GM23248 (cell line): Measurements from ENCODE around the gene PTPRN2. TPM values are rescaled to one million over a fixed set of nuclear protein-coding genes. Genes with fewer than 3 reads are reported as not detected.

ENCODE experiments used
- DNase-seq: peaks from one replicate; pipeline ENCODE4 v3.0.0-alpha.2; 2015
- H2AFZ ChIP-seq: fragments of 200-600 bp; sonication (generic); 2 replicates; pipeline ENCODE4 v1.6.1; 2016; ENCODE audit warnings: antibody characterized with exemption
- H3F3A ChIP-seq: fragments of 200-600 bp; sonication (generic); 2 replicates; pipeline ENCODE4 v1.6.1; 2016; ENCODE audit warnings: mild to moderate bottlenecking, antibody characterized with exemption, mixed run types; ENCODE audit not compliant: insufficient read depth
- H3K27ac ChIP-seq: fragments of 200-600 bp; sonication (generic); 2 replicates; pipeline ENCODE4 v1.5.1; 2016; ENCODE audit warnings: mild to moderate bottlenecking
- H3K27me3 ChIP-seq: fragments of 200-600 bp; sonication (generic); replicated peaks from 2 replicates; pipeline ENCODE4 v1.6.1; 2016; ENCODE audit warnings: mild to moderate bottlenecking; ENCODE audit not compliant: insufficient read depth
- H3K36me3 ChIP-seq: fragments of 200-600 bp; sonication (generic); 2 replicates; pipeline ENCODE4 v1.6.1; 2016; ENCODE audit warnings: low read depth, mild to moderate bottlenecking
- H3K4me1 ChIP-seq: fragments of 200-600 bp; sonication (generic); 2 replicates; pipeline ENCODE4 v1.6.1; 2016; ENCODE audit warnings: mild to moderate bottlenecking; ENCODE audit not compliant: insufficient read depth
- H3K4me2 ChIP-seq: fragments of 200-600 bp; sonication (generic); one replicate; pipeline ENCODE4 v1.6.1; 2016; ENCODE audit warnings: mild to moderate bottlenecking; ENCODE audit not compliant: unreplicated experiment
- H3K4me3 ChIP-seq: fragments of 200-600 bp; sonication (generic); 2 replicates; pipeline ENCODE4 v1.5.1; 2016; ENCODE audit warnings: mild to moderate bottlenecking
- H3K79me2 ChIP-seq: fragments of 200-600 bp; sonication (generic); 2 replicates; pipeline ENCODE4 v1.6.1; 2016; ENCODE audit warnings: mild to moderate bottlenecking; ENCODE audit not compliant: insufficient read depth
- H3K9ac ChIP-seq: fragments of 200-600 bp; sonication (generic); 2 replicates; pipeline ENCODE4 v1.6.1; 2016; ENCODE audit warnings: mild to moderate bottlenecking
- H3K9me2 ChIP-seq: fragments of 200-600 bp; sonication (generic); 2 replicates; pipeline ENCODE4 v1.6.1; 2016; ENCODE audit warnings: mixed run types, mild to moderate bottlenecking, moderate library complexity; ENCODE audit not compliant: insufficient read depth
- H3K9me3 ChIP-seq: fragments of 200-600 bp; sonication (generic); one replicate; pipeline ENCODE4 v1.6.1; 2017; ENCODE audit warnings: low read depth
- H4K20me1 ChIP-seq: fragments of 200-600 bp; sonication (generic); 2 replicates; pipeline ENCODE4 v1.6.0; 2016; ENCODE audit not compliant: insufficient read depth
- EZH2 ChIP-seq: fragments of 200-600 bp; sonication (generic); IDR thresholded peaks from 2 replicates; pipeline ENCODE4 v1.6.1; 2018; ENCODE audit warnings: antibody characterized with exemption, mild to moderate bottlenecking; ENCODE audit not compliant: insufficient read depth, poor library complexity, severe bottlenecking
- EZH2phosphoT487 ChIP-seq: fragments of 200-600 bp; sonication (generic); IDR thresholded peaks from 2 replicates; pipeline ENCODE4 v1.6.1; 2018; ENCODE audit warnings: antibody characterized with exemption, moderate library complexity, mild to moderate bottlenecking, low read depth; ENCODE audit not compliant: insufficient read depth
- WGBS, 2 experiments: methylation state at CpG; one replicate each; pipeline ENCODE4 v1.1.6; 2015 to 2017; ENCODE audit warnings: low lambda C conversion rate in 2 of 2, low coverage in 1 of 2; ENCODE audit errors: missing lambda C conversion rate in 2 of 2; 5-methylcytosine and 5-hydroxymethylcytosine counted together
- in situ Hi-C: fragments of 300-500 bp; cut with MboI; formaldehyde crosslinking; loops from 2 replicates; pipeline ENCODE4 v1.15.0; 2020
- polyA plus RNA-seq: library from polyadenylated mRNA; unstranded; fragments of >200 nt; fragmentation: Nextera tagmentation; extraction: Ambion mirVana; gene quantifications from 2 replicates; pipeline ENCODE4 v1.2.1, GENCODE V29; 2016
- total RNA-seq: library from RNA; depleted of rRNA; stranded (reverse); fragments of >200 nt; shearing (Covaris generic); gene quantifications from 2 replicates; pipeline ENCODE4 v1.2.3, GENCODE V29; 2014

PTPRN2 gene
- total and polyA plus RNA-seq, 2 experiments from 2014 or later: 0.13 TPM; not detected in 1

GRCh38 chr7:158266426-158266816, 321.2 kb downstream of the PTPRN2 start:
- Histone ChIP-seq H3K9me2 (no peaks in the 10 kb centered on the region), H3K9me3 (no peaks in the 10 kb centered on the region), H3K36me3 (no peaks in the 10 kb centered on the region), H3K4me3 (no peak overlapping the region), H2AFZ (no peak overlapping the region), H3F3A (no peaks in the 10 kb centered on the region), H3K27ac (no peak overlapping the region), H3K9ac (no peak overlapping the region), H4K20me1 (no peaks in the 10 kb centered on the region), H3K27me3 (no peaks in the 10 kb centered on the region), H3K4me2 (no peak overlapping the region), H3K79me2 (no peaks in the 10 kb centered on the region), H3K4me1 (no peaks in the 10 kb centered on the region)
- 68 to 69% methylated on average over 11 to 12 of the region's 12 CpGs for WGBS, 2 experiments
- TF ChIP-seq EZH2phosphoT487 (no peak), EZH2 (no peak)
- DNase-seq: no peak
- in situ Hi-C loops: no loop called here

- no peaks in the 10 kb centered on the region for H3K9me3 ChIP-seq
- no peaks in the 10 kb centered on the region for H3K79me2 ChIP-seq
- no peaks in the 10 kb centered on the region for H3K27me3 ChIP-seq
- H3K9me2 ChIP-seq: no peaks in the 10 kb centered on the region
- H4K20me1 ChIP-seq: no peaks in the 10 kb centered on the region
- H3K9ac ChIP-seq: no peak overlapping the region
- in situ Hi-C loops: no loop called here
- H3K27ac ChIP-seq: no peak overlapping the region
- H3K36me3 ChIP-seq: no peaks in the 10 kb centered on the region
- H3K4me3 ChIP-seq: no peak overlapping the region
- no peak for DNase-seq
- no peak overlapping the region for H2AFZ ChIP-seq
- H3K4me1 ChIP-seq: no peaks in the 10 kb centered on the region
- no peak for TF ChIP-seq EZH2phosphoT487
- no peak overlapping the region for H3K4me2 ChIP-seq
- no peaks in the 10 kb centered on the region for H3F3A ChIP-seq
- whole genome bisulfite sequencing, 2 experiments: 54 to 70% methylated on average over 10 to 11 of the region's 11 CpGs
Observed at GRCh38 chr7:158265743-158266080, 321.9 kb downstream of the PTPRN2 start.

GRCh38 chr7:158264881-158265742, 322.5 kb downstream of the PTPRN2 start:
- Histone ChIP-seq H3K79me2 (no peaks in the 10 kb centered on the region), H3K27ac (no peak overlapping the region), H2AFZ (no peak overlapping the region), H3K27me3 (no peaks in the 10 kb centered on the region), H4K20me1 (no peaks in the 10 kb centered on the region), H3K4me2 (no peak overlapping the region), H3K4me3 (no peak overlapping the region), H3K36me3 (no peaks in the 10 kb centered on the region), H3K4me1 (no peaks in the 10 kb centered on the region), H3F3A (no peaks in the 10 kb centered on the region), H3K9ac (no peak overlapping the region), H3K9me3 (no peaks in the 10 kb centered on the region), H3K9me2 (no peaks in the 10 kb centered on the region)
- no peak for TF ChIP-seq EZH2
- no peak for DNase-seq
- in situ Hi-C loops: no loop called here
- WGBS, 2 experiments: 48 to 62% methylated on average over 13 of the region's 13 CpGs

DNA sequence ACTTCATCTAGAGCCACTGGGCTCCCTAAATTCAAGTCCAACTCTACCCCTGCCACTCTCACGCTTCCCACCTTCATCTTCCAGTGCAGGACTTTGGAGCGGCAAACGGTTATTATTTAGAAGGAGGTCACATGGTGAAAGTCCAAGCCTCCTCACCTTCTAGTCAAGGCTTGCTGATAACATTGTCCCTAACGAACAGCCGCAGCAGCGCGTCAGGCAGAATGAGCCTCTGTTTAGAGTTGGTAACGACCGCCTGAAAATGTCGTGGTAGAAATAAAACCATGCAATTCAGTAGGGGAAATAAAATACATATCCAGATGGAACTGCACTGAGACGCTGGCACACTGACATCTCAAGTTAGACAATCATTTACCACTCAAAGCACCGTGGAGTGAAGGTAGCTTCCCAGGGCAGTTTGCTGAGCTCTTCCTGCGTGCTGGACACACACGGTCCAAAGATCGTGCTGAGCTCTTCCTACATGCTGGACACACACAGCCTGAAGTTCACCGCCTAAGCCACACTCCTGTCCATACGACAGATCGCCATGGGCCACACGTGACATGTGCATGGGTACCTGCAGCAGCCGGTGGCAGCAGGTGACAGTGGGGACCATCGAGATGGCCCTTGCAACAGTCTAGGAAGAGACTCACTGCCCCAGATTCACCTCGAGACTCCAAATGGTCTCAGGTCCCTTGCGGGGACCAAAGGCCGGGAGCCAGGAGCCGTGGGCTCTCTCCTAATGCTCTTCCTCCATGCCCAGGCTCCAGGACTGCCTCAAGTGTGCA, 323.5 kb downstream of the PTPRN2 start:
- no peaks in the 10 kb centered on the region for H3K4me1 ChIP-seq
- H3K36me3 ChIP-seq: no peaks in the 10 kb centered on the region
- no peaks in the 10 kb centered on the region for H3K9me2 ChIP-seq
- DNase-seq: no peak
- no peaks in the 10 kb centered on the region for H3K27me3 ChIP-seq
- no peak overlapping the region for H3K4me2 ChIP-seq
- H3K9me3 ChIP-seq: no peaks in the 10 kb centered on the region
- no peaks in the 10 kb centered on the region for H3K79me2 ChIP-seq
- no peak overlapping the region for H3K27ac ChIP-seq
- no peak overlapping the region for H3K4me3 ChIP-seq
- no peak overlapping the region for H3K9ac ChIP-seq
- H4K20me1 ChIP-seq: no peaks in the 10 kb centered on the region
- no peak overlapping the region for H2AFZ ChIP-seq
- in situ Hi-C loops: no loop called here
- no peaks in the 10 kb centered on the region for H3F3A ChIP-seq
- WGBS, 2 experiments: 63 to 68% methylated on average over 25 of the region's 25 CpGs
- TF ChIP-seq EZH2phosphoT487 (no peak), EZH2 (no peak)
